ENCODE data around the gene PRAME.

Gene PRAME

DNA sequence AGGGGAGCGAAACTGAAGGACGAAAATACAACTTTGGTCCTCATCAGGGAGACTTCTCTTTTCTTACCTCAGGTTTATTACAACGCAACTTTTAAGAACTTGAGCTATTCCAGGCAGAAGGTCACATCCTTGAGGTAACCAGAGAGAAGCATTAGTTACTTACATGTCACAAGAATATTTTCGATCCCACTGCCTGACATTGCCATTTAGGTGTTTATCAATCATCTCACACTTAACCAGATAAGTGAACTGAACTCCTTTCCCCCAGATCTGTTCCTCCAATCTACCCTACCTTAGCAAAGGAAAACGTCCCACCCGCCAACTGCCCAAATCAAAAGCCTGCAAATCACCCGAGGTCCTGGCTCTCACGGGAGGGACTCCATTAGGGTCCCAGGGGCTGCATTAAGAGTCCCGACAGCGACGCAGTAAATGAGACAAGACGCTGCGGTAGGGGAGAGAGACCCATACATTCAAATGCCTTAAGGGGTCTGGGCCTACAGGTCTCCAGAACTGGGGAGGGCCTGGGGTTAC lies 51.3 kb downstream of the PRAME start:
- Histone ChIP-seq H3K27me3 (replicated peaks in 2 of 5; ENCODE audit: control insufficient read depth in 4 of 5, insufficient read depth in 5 of 5, low read length in 4 of 5) (peaks cover 0 to 6% (median 2%) of the 10 kb centered on the region in 5 experiments), H3K27ac (ENCODE audit: insufficient read depth in 1 of 2, low read depth in 1 of 2, low read length in 2 of 2, poor library complexity in 1 of 2, severe bottlenecking in 2 of 2) (peak overlapping the region in 1 of 2 experiments; percentile 86), H3K4me3 (ENCODE audit: control insufficient read depth in 1 of 7, extremely low read depth in 1 of 7, insufficient read depth in 4 of 7, low read depth in 2 of 7, low read length in 6 of 7) (peak overlapping the region; percentile 60 to 92 (median 76)), H3K4me1 (ENCODE audit: control extremely low read depth in 1 of 4, control insufficient read depth in 4 of 4, insufficient read depth in 4 of 4, low read length in 3 of 4) (peaks cover 0 to 7% (median 5%) of the 10 kb centered on the region in 4 experiments), H3K36me3 (ENCODE audit: control insufficient read depth in 4 of 4, insufficient read depth in 4 of 4, low read length in 3 of 4) (peaks cover 2 to 22% (median 7%) of the 10 kb centered on the region in 4 experiments), H3K9me3 (ENCODE audit: control extremely low read depth in 1 of 5, control insufficient read depth in 4 of 5, insufficient read depth in 2 of 5, low read depth in 1 of 5, low read length in 4 of 5) (peaks cover 0 to 7% (median 2%) of the 10 kb centered on the region in 5 experiments)
- POLR2A ChIA-PET, result no interaction called here
- DNase-seq, result peak; percentile 2 to 15 (median 13)
- CTCF ChIA-PET, result interaction anchor here (1.1 to 2.3 kb wide), 2 partner anchors 10 to 13 kb away, joined by 3 to 10 read pairs; partner anchors contain the start of gene ZNF280A
- WGBS (ENCODE audit: insufficient coverage), result 22% methylated on average over 11 of the region's 13 CpGs

DNA sequence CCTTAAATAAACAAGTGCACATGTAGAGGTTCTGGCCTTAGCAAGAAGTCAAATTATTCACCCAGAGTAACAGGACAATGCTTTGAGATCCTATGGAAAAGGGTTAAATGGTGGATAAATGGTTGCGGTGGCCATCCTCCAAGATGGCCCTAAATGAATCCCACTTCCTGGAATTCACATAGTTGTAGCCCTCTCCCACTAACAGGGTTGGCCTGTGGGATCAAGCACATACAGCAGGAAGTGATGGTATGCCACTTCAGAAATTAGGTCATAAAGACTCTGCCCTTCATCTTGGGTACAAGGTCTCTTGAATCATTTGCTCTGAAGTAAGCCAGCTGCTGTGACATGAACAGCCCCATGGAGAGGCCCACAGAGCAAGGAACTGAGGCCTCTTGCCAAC lies 52.3 kb downstream of the PRAME start:
- no CpG with 5 or more reads among the region's 1 CpG for WGBS (ENCODE audit: insufficient coverage)
- Histone ChIP-seq H3K4me3 (ENCODE audit: control insufficient read depth in 1 of 7, extremely low read depth in 1 of 7, insufficient read depth in 4 of 7, low read depth in 2 of 7, low read length in 6 of 7) (no peak overlapping the region), H3K36me3 (ENCODE audit: control insufficient read depth in 4 of 4, insufficient read depth in 4 of 4, low read length in 3 of 4) (peaks cover 3 to 26% (median 10%) of the 10 kb centered on the region in 4 experiments), H3K9me3 (ENCODE audit: control extremely low read depth in 1 of 5, control insufficient read depth in 4 of 5, insufficient read depth in 2 of 5, low read depth in 1 of 5, low read length in 4 of 5) (peaks cover 0 to 7% (median 2%) of the 10 kb centered on the region in 5 experiments), H3K27ac (ENCODE audit: insufficient read depth in 1 of 2, low read depth in 1 of 2, low read length in 2 of 2, poor library complexity in 1 of 2, severe bottlenecking in 2 of 2) (no peak overlapping the region), H3K4me1 (ENCODE audit: control extremely low read depth in 1 of 4, control insufficient read depth in 4 of 4, insufficient read depth in 4 of 4, low read length in 3 of 4) (peaks cover 0 to 7% (median 5%) of the 10 kb centered on the region in 4 experiments), H3K27me3 (replicated peaks in 2 of 5; ENCODE audit: control insufficient read depth in 4 of 5, insufficient read depth in 5 of 5, low read length in 4 of 5) (no peaks in the 10 kb centered on the region)
- DNase-seq, result no peak
- ChIA-PET CTCF (interaction anchor here (0.6 to 1.1 kb wide), 2 partner anchors 14 to 203 kb away, joined by 3 to 4 read pairs; partner anchors contain the start of gene ZNF280A), POLR2A (no interaction called here)

DNA sequence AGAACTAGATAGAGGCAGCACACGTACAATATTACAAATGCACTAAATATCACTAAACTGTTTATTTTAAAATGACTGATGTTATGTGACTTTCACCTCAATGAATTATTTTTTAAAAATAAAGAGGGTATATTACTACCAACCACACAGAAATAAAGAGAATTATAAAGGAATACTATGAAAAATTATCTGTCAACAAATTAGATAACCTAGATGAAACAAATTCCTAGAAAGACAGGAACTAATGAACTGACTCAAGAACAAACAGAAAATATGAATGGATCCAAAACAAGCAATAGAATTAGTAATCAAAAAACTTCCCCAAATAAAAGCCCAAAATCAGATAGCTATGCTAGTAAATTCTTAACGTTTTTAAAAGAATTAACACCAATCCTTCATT lies 60.8 kb downstream of the PRAME start:
- Histone ChIP-seq H3K27me3 (replicated peaks in 2 of 5; ENCODE audit: control insufficient read depth in 4 of 5, insufficient read depth in 5 of 5, low read length in 4 of 5) (no peaks in the 10 kb centered on the region), H3K4me1 (ENCODE audit: control extremely low read depth in 1 of 4, control insufficient read depth in 4 of 4, insufficient read depth in 4 of 4, low read length in 3 of 4) (no peaks in the 10 kb centered on the region), H3K9me3 (ENCODE audit: control extremely low read depth in 1 of 5, control insufficient read depth in 4 of 5, insufficient read depth in 2 of 5, low read depth in 1 of 5, low read length in 4 of 5) (no peaks in the 10 kb centered on the region), H3K36me3 (ENCODE audit: control insufficient read depth in 4 of 4, insufficient read depth in 4 of 4, low read length in 3 of 4) (peaks cover 2 to 11% (median 7%) of the 10 kb centered on the region in 4 experiments), H3K4me3 (ENCODE audit: control insufficient read depth in 1 of 7, extremely low read depth in 1 of 7, insufficient read depth in 4 of 7, low read depth in 2 of 7, low read length in 6 of 7) (no peak overlapping the region), H3K27ac (ENCODE audit: insufficient read depth in 1 of 2, low read depth in 1 of 2, low read length in 2 of 2, poor library complexity in 1 of 2, severe bottlenecking in 2 of 2) (no peak overlapping the region)
- no peak for DNase-seq
- ChIA-PET POLR2A (no interaction called here), CTCF (interaction anchor here (1.1 to 1.2 kb wide), 3 partner anchors 8 to 22 kb away, joined by 3 to 4 read pairs (median 3); no protein-coding TSS in a partner anchor)
- no CpG with 5 or more reads among the region's 2 CpGs for WGBS (ENCODE audit: insufficient coverage)
